Vagina (tissue), 2 donors: ENCODE measurements around the gene SKA1. TPM values are rescaled to one million over a fixed set of nuclear protein-coding genes. Genes with fewer than 3 reads are reported as not detected.
"Not testable (repeated sequence)": the region's sequence is repeated elsewhere in the genome, so short reads cannot be mapped to it uniquely, and the experiment has no call there.

Experiments used
- DNase-seq, 2 donors: peaks; one replicate each; pipeline ENCODE4 v3.0.0-alpha.2; 2017; ENCODE audit errors: extremely low spot score in 2 of 2
- H3K27ac ChIP-seq: fragments of 200-600 bp; sonication (generic); one replicate; pipeline ENCODE4 v1.5.1; 2019
- H3K27me3 ChIP-seq: fragments of 200-600 bp; sonication (generic); one replicate; pipeline ENCODE4 v1.5.1; 2019
- H3K36me3 ChIP-seq, 2 donors: fragments of 200-600 bp; sonication (generic); one replicate each; pipeline ENCODE4 v1.5.1; 2017 to 2019
- H3K4me1 ChIP-seq: fragments of 200-600 bp; sonication (generic); one replicate; pipeline ENCODE4 v1.5.1; 2019
- H3K4me3 ChIP-seq, 2 donors: fragments of 200-600 bp; sonication (generic); 1 replicate in 1 of 2; 2 replicates in 1 of 2; pipeline ENCODE4 v1.5.1; 2016 to 2019
- H3K9me3 ChIP-seq: fragments of 200-600 bp; sonication (generic); one replicate; pipeline ENCODE4 v1.5.1; 2019
- POLR2A ChIP-seq, 2 donors: fragments of 450-650 bp; IDR thresholded peaks; one replicate each; pipeline ENCODE4 v1.6.1; 2017; ENCODE audit warnings: antibody characterized with exemption in 2 of 2, mild to moderate bottlenecking in 2 of 2, moderate library complexity in 2 of 2
- POLR2AphosphoS5 ChIP-seq, 2 donors: sonication (generic); formaldehyde crosslinking; IDR thresholded peaks; one replicate each; pipeline ENCODE4 v1.9.0; 2017; ENCODE audit warnings: antibody characterized with exemption in 2 of 2, mild to moderate bottlenecking in 2 of 2, low read depth in 1 of 2; ENCODE audit not compliant: insufficient read depth in 1 of 2
- intact Hi-C: fragments of 100-400 bp; cut with DNase I; formaldehyde crosslinking; loops from one replicate; pipeline ENCODE4 v1.15.1; 2023
- total RNA-seq: library from RNA; depleted of rRNA; stranded (reverse); fragments of >200 nt; gene quantifications from one replicate; pipeline ENCODE4 v1.2.3, GENCODE V29; 2016
- TF ChIP-seq, protein P1 (sequence below), 3 experiments: fragments of 450-650 bp in 2 of 3; fragments of 200-600 bp in 1 of 3; sonication (generic) in 1 of 3; IDR thresholded peaks; one replicate each; pipeline ENCODE4 v1.5.1; 2017 to 2019; ENCODE audit warnings: antibody characterized with exemption in 3 of 3, mild to moderate bottlenecking in 2 of 3, moderate library complexity in 2 of 3

The SKA1 gene
- total RNA-seq, 1 donor from 2014 or later: 0.74 TPM

DNA sequence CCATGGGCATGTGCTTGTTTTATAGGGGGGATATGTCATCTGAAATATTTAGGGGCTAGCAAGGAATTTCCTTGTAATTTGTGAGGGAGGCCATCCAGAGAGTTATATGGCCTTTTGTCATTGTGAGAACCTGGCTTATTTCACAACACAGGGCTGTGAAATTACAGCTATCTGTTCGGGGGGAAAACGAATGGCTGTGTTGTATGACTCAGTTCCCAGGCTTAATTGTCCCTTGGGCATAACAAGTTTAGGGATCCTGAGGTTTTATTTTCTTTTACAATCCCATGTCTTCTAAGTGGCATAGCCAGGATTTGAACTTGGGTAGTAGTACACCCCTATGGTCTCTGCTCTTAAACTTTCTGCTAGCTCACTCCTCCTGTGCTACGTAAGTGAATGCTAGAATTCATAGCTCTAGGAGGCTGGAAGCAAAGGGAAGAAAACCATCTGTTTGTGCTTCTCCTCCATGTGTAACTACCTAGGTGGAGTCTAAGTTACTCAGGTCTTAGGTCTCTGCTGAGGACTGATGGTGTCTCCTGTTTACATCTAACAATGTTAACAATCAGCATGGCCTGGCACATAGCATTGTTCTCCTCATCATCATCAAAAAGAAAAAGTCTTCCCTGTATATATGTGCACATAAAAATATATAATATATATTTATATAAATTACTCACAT, 53.8 kb downstream of the SKA1 start:
- intact Hi-C loops: no loop called here
- Histone ChIP-seq H3K4me3 (no peak overlapping the region), H3K4me1 (no peaks in the 10 kb centered on the region), H3K36me3 (no peaks in the 10 kb centered on the region), H3K9me3 (no peaks in the 10 kb centered on the region), H3K27me3 (no peaks in the 10 kb centered on the region), H3K27ac (no peak overlapping the region)
- no peak for DNase-seq
- TF ChIP-seq, protein P1, sequence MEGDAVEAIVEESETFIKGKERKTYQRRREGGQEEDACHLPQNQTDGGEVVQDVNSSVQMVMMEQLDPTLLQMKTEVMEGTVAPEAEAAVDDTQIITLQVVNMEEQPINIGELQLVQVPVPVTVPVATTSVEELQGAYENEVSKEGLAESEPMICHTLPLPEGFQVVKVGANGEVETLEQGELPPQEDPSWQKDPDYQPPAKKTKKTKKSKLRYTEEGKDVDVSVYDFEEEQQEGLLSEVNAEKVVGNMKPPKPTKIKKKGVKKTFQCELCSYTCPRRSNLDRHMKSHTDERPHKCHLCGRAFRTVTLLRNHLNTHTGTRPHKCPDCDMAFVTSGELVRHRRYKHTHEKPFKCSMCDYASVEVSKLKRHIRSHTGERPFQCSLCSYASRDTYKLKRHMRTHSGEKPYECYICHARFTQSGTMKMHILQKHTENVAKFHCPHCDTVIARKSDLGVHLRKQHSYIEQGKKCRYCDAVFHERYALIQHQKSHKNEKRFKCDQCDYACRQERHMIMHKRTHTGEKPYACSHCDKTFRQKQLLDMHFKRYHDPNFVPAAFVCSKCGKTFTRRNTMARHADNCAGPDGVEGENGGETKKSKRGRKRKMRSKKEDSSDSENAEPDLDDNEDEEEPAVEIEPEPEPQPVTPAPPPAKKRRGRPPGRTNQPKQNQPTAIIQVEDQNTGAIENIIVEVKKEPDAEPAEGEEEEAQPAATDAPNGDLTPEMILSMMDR (IDR thresholded peaks at IDR 0.05): no peak
- no peak for TF ChIP-seq POLR2AphosphoS5 (IDR thresholded peaks at IDR 0.05; ENCODE audit: insufficient read depth in 1 of 2, low read depth in 1 of 2)
- no peak for TF ChIP-seq POLR2A (IDR thresholded peaks at IDR 0.05)

DNA sequence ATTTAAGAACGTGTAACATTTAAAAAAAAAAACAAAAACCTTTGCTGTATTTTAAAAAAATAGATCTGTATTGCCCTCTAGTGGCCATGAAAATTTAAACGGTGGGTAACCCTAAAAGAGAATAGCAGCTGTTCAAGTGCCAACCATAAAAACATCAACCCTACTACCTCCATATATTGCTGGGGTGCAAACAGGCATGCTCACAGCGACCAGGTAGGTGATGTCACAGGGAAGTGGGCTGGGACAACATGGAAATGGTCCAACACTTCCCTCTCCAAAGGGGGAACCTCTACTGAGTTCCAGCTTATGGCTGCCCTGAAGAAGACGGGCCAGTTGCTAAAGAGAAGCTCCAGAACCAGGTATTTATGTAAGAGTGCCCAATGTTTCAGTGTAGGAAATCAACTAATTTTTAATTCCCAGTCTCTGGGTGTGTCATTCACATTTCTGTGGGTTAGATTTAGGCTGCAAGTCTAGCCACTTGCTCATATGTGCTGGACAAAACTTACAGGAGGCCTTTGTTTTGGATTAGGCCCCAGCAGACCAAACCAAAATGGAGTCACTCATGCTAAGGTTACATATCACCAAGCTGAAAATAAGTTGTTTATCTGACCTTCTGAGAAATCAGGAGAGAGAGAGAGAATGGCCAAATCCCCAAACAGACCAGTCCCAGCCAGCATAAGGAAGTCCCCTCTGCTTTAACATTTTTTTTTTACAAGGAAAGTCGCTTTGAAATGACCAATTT, 54.5 kb downstream of the SKA1 start:
- Histone ChIP-seq H3K4me1 (no peaks in the 10 kb centered on the region), H3K27ac (no peak overlapping the region), H3K4me3 (no peak overlapping the region), H3K27me3 (no peaks in the 10 kb centered on the region), H3K9me3 (no peaks in the 10 kb centered on the region), H3K36me3 (no peaks in the 10 kb centered on the region)
- no peak for DNase-seq
- TF ChIP-seq POLR2A (IDR thresholded peaks at IDR 0.05) (no peak), POLR2AphosphoS5 (IDR thresholded peaks at IDR 0.05; ENCODE audit: insufficient read depth in 1 of 2, low read depth in 1 of 2) (no peak)
- TF ChIP-seq, protein P1 (IDR thresholded peaks at IDR 0.05): peak in 2 of 3 experiments; percentile 19 to 26
- intact Hi-C loops: no loop called here

DNA sequence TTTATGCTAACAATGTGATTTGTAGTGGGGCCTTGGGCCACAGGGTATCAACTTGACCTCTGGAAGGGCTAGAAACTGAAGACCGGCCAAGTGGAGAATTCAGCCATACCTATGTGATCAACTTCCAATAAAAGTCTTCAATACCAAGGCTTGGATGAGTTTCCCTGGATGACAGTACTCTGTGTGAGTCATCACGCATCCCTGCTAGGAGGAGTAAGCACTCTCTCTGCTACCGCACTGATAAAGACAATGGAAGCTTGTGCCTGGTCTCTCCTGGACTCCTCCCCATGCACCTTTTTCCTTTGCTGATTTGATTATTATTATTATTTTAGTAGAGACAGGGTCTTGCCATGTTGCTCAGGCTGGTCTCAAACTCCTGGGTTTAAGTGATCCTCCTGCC, 58.1 kb downstream of the SKA1 start:
- H3K9me3 ChIP-seq: no peaks in the 10 kb centered on the region
- H3K4me1 ChIP-seq: no peaks in the 10 kb centered on the region
- TF ChIP-seq POLR2AphosphoS5 (IDR thresholded peaks at IDR 0.05; ENCODE audit: insufficient read depth in 1 of 2, low read depth in 1 of 2) (no peak), POLR2A (IDR thresholded peaks at IDR 0.05) (no peak)
- TF ChIP-seq, protein P1 (IDR thresholded peaks at IDR 0.05): no peak
- DNase-seq: no peak
- H3K4me3 ChIP-seq: no peak overlapping the region
- H3K27ac ChIP-seq: no peak overlapping the region
- intact Hi-C loops: no loop called here
- no peaks in the 10 kb centered on the region for H3K27me3 ChIP-seq
- no peaks in the 10 kb centered on the region for H3K36me3 ChIP-seq

DNA sequence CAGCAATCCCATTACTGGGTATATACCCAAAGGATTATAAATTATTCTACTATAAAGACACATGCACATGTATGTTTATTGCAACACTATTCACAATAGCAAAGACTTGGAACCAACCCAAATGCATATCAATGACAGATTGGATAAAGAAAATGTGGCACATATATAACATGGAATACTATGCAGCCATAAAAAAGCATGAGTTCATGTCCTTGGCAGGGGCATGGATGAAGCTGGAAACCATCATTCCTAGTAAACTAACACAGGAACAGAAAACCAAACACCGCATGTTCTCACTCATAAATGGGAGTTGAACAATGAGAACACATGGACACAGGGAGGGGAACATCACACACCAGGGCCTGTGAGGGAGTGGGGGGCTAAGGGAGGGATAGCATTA, 61.9 kb downstream of the SKA1 start:
- H3K27ac ChIP-seq, DNase-seq, intact Hi-C loops, H3K4me3 ChIP-seq, H3K27me3 ChIP-seq, H3K36me3 ChIP-seq, H3K9me3 ChIP-seq, H3K4me1 ChIP-seq: not testable (repeated sequence)

DNA sequence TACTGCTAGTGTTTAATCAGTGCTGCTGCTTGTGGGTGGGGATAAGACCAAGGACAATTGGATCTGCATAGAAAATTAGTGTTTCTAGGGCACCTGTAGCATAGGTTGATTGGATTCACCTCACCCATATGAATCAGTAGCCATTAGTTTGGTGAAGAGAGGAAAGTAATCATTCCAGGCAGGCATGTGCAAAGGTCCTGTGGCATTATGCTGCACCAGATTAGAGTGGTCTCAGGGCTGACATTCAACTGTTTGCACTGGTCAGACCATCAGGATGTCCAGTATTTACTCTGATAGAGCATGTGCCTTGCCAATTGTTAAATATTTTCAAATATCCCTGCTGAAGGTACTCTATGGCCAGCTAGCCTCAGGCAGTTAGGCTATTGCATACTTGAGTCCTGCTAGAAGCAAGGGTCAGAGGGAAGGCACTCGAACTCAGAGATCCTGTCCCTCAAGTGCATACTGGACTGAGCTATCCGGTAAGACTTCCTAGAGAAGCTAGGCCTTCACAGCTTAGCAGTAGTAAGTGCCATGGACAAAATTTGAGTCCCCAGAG, 64.7 kb downstream of the SKA1 start:
- no peaks in the 10 kb centered on the region for H3K9me3 ChIP-seq
- H3K27me3 ChIP-seq: no peaks in the 10 kb centered on the region
- DNase-seq: no peak
- H3K27ac ChIP-seq: no peak overlapping the region
- H3K4me3 ChIP-seq: no peak overlapping the region
- TF ChIP-seq, protein P1 (IDR thresholded peaks at IDR 0.05): no peak
- TF ChIP-seq POLR2AphosphoS5 (IDR thresholded peaks at IDR 0.05; ENCODE audit: insufficient read depth in 1 of 2, low read depth in 1 of 2) (no peak), POLR2A (IDR thresholded peaks at IDR 0.05) (no peak)
- H3K36me3 ChIP-seq: no peaks in the 10 kb centered on the region
- intact Hi-C loops: no loop called here
- H3K4me1 ChIP-seq: no peaks in the 10 kb centered on the region
